Muscle of arm (tissue), 14 donors: Measurements from ENCODE around the gene CCNJ. TPM values are rescaled to one million over a fixed set of nuclear protein-coding genes. Genes with fewer than 3 reads are reported as not detected.
"Not testable (repeated sequence)": the region's sequence is repeated elsewhere in the genome, so short reads cannot be mapped to it uniquely, and the experiment has no call there.

Experiments
- DNase-seq: peaks from one replicate; pipeline ENCODE4 v3.0.0-alpha.2; 2013
- long read RNA-seq, 11 donors: transcript quantifications; one replicate each; lab custom pipeline, GENCODE V29; 2026
- polyA plus RNA-seq, 12 donors: library from polyadenylated mRNA; unstranded; fragments of 120-200 nt; gene quantifications; one replicate each; pipeline ENCODE4 v1.2.1, GENCODE V29; 2013; ENCODE audit not compliant: insufficient read length in 12 of 12

The CCNJ gene, protein sequence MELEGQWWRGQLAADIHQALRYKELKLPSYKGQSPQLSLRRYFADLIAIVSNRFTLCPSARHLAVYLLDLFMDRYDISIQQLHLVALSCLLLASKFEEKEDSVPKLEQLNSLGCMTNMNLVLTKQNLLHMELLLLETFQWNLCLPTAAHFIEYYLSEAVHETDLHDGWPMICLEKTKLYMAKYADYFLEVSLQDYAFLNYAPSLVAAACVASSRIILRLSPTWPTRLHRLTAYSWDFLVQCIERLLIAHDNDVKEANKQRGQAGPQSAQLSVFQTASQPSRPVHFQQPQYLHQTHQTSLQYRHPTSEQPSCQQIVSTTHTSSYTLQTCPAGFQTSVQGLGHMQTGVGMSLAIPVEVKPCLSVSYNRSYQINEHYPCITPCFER
- 10 to 100 TPM in 9 of 12 donors, 1 to 10 TPM in 2, not detected in 1; 8.2 to 12.7 (median 11.5) TPM for polyA plus RNA-seq
- long read RNA-seq, donor 1, partial matches to known transcripts, result 0 of 3 reads
- long read RNA-seq, donor 1, other reads (novel, unspliced or antisense), result 0 of 3 reads
- long read RNA-seq, donor 2, partial matches to known transcripts, result 0 of 3 reads
- long read RNA-seq, donor 2, other reads (novel, unspliced or antisense), result 0 of 3 reads
- long read RNA-seq, donor 3, partial matches to known transcripts, result 0 of 2 reads
- long read RNA-seq, donor 3, other reads (novel, unspliced or antisense), result 0 of 2 reads
- long read RNA-seq, donor 4, partial matches to known transcripts, result 0 of 3 reads
- long read RNA-seq, donor 4, other reads (novel, unspliced or antisense), result 0 of 3 reads
- long read RNA-seq, donor 5, result 0 reads
- long read RNA-seq, donor 6, partial matches to known transcripts, result 0 of 2 reads
- long read RNA-seq, donor 6, other reads (novel, unspliced or antisense), result 0 of 2 reads
- long read RNA-seq, donor 7, result 0 reads
- long read RNA-seq, donor 8, partial matches to known transcripts, result 0 of 1 reads
- long read RNA-seq, donor 8, other reads (novel, unspliced or antisense), result 0 of 1 reads
- long read RNA-seq, donor 9, partial matches to known transcripts, result 0 of 2 reads
- long read RNA-seq, donor 9, other reads (novel, unspliced or antisense), result 0 of 2 reads
- long read RNA-seq, donor 10, partial matches to known transcripts, result 0 of 1 reads
- long read RNA-seq, donor 10, other reads (novel, unspliced or antisense), result 0 of 1 reads
- long read RNA-seq, donor 11, partial matches to known transcripts, result 0 of 4 reads
- long read RNA-seq, donor 11, other reads (novel, unspliced or antisense), result 0 of 4 reads

DNA sequence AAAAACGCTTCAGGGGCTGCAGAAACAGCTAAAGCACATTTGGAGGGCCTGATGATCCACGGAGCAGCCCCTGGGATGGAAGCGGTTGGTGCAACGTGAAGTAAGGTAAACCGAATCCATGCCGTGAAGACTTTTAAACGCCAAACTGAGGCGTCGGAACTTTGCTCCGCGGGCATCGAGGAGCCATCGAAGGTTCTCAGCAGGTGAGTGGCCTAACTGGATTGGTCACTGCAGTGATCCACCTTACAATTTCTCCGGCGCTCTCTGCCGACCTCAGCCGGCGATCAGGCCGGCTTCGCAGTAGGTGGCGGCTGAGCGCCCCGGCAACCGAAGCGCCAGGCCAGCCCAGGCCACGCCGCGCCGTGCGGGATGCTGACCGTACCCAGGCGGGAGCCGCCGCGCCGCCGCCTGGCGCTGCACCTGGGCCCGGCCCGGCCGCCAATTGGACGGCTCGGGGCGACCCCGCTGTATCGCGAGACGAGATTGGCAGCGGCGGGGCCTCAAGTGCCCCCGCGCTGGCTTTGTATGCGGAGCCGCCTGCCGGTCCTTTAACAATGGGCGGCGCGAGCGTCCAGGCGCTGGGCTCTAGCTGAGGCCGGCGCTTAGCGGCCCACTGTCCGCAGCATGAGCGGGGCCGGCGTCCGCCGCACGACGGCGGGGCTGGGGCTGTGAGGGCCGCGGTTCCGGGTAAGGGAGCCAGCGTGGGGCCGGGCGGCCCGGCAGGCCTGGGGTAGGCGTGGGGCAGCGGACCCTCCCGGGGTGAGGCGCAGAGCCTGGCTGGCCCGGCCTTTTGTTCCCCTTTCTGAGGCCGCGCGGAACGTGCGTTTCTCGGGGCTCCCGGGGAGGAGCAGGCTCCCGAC, at the start of gene CCNJ:
TSS of gene CCNJ (plus strand) at position 551 of the 860 bp plus-strand sequence. CDS start 811 bp downstream, outside the sequence.
- DNase-seq, result peak; percentile 89

DNA sequence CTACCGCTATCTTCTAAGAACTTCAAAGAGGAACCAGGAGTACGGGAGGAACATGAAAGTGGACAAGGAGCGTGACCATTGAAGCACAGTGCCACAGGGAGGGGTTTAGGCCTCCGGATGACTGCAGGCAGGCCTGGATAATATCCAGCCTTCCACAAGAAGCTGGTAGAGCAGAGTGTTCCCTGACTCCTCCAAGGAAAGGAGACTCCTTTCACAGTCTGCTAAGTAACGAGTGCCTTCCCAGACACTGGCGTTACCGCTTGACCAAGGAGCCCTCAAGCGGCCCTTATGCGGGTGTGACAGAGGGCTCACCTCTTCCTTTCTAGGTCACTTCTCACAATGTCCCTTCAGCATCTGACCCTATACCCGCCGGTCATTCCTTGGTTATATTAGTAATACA, 49.0 kb upstream of the CCNJ start:
- DNase-seq, result not testable (repeated sequence)

DNA sequence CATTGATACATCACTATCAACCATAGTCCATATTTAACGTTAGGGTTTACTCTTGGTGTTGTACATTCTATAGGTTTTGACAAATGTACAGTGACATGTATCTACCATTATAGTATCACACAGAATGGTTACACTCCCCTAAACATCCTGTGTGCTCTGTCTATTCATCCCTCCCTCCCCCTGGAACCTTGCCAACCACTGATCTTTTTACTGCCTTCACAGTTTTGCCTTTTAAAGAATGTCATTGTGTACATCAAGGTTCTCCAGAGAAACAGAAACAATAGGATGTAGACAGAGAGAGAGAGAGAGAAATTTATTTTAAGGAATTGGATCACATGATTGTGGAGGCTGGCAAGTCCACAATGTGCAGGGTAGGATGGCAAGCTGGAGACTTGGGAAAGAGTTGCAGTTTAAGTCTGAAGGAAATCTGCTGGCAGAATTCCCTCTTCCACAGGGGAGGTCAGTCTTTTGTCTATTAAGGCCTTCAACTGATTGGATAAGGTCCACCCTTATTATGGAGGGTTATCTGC, 45.1 kb upstream of the CCNJ start:
- no peak for DNase-seq

DNA sequence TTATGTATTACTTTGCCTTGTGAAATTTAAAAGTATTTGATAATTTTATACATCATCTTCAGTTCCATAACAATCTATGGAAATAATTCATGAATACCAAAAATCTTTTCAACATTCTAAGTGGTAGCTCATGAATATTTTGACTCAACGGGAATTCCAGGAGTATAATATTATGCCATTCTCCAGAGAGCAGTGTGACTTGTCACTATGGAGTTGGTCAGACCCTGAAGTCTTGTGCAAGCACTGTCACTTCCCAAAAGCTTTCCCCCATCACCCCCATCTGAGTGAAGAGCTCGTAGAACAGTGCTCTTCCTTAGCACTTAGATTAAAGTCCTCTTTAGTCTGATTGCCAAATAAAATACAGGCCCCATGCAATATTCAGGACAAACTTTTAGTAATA, 29.4 kb upstream of the CCNJ start:
- no peak for DNase-seq

DNA sequence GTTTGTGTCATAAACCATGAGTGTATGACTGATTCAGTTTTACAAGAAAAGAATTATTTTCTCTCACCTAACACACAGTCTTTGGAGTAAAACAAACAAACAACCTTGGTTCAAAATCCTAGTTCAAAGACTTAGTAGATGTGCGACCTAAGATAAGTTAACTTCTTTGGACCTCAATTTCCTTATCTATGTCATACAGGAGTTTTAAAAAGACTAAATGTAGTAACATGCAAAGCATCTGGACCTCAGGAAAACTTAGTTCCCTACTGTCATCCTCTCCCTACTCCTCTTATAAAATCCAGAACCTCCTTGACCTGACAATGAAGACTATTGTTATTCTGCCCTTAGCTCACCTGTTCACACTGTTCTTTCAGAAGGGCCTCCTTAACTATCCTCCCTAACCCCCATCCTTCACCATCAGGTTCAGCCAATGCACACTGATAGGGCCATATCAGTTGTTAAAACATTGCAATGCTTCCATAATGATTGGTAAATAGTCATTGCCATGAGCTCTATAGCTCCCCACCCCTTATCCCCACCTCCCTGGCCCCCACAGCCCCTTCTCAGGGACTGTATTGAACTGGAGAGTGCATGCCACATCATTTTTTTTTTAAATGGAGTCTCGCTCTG, 28.8 kb upstream of the CCNJ start:
- DNase-seq, result no peak

DNA sequence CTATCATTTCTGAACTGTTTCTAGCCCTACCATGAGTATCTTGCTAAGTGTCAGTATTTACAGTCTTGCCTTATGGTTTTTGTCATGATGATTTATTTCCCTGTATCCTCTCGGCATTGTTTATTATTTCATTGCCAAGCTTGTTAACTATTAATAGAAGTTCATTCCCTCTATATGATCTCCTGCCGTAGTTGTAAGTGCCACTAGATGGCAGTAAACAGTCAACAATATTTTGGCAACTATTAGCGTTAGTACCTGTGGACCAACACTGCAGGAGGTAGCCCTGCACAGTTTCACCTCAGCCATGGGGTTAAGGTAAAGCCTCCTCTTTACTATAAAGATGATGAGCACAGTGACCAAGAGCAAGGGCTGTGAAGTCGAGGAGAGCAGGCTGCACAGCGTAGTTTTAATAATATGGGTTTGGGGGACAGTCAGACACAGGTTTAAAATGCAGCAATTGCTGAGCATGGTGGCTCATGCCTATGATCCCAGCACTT, 26.1 kb upstream of the CCNJ start:
- DNase-seq, result peak; percentile 52

DNA sequence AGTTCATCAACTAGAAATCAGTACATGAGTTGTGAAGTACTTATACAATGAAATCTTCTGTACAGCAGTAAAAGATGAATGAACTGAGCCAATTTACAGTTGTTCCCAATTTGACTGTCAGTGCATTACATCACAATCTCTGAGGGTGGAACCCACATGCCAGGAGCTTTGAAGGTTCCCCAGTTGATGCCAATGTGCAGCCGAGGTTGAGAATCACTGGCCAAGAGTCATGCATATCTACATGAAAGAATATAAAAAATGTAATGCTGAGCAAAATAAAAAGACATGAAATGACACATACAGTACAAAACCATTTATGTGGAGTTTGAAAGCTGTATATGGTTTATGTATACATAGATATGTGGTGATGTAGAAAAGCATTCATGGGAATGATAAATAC, 22.1 kb upstream of the CCNJ start:
- no peak for DNase-seq

DNA sequence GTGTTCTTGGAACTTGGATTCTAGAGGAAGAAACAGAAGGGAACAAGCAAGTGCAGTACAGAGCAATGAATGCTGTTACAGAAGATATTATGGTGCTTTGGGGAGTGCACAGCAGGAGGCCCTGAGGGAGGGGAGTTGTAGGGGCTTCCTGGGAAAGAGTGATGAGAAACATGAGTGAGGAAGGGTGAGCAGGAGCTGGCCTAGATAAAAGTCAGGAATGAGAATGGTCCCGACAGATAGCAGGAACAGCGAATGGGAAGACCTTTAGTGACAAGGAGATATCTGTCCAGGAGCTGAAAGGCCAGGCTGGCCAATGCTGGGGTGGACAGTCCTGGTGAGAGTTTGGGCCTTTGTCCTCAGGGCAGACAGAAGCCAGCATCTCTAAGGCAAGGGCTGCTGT, 20.6 kb upstream of the CCNJ start:
- DNase-seq, result no peak

DNA sequence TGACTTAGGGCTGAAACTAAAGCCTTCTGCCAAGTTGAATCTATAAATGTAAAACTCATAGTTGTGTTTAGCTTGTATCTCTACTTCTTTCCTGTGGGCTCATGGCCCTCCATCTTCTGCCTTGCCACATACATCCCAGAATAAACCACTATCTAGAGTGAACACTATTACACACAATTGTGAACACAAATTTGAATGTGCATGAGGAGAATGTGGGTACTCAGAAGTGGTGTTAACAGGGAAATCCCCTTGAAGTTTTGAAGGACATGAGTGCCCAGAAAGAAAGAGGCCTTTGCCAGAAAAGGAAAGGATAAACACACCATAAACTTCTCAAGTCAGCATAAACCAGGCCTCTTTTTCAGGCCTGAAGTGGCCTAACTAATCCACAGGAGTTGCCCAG, 20.2 kb upstream of the CCNJ start:
- DNase-seq, result no peak

DNA sequence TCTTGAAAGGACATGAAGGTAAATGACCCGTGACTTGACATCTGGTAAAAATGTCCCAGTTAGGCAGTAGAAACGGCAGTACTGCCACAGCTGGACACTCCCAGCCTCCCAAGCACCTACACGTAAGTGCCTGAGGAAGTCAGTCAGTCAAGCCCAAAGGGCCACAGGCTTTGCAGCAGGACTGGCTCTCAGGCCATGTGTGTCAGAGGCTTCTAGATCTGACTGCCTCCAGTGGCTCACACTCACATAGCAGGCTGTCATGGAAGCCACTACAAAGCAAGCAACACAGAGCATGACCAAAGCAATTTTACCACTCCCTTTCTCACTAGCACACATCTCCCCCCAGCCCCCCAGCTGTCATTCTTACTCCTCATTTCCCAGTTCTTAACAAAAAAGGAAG, 17.8 kb upstream of the CCNJ start:
- DNase-seq, result no peak

DNA sequence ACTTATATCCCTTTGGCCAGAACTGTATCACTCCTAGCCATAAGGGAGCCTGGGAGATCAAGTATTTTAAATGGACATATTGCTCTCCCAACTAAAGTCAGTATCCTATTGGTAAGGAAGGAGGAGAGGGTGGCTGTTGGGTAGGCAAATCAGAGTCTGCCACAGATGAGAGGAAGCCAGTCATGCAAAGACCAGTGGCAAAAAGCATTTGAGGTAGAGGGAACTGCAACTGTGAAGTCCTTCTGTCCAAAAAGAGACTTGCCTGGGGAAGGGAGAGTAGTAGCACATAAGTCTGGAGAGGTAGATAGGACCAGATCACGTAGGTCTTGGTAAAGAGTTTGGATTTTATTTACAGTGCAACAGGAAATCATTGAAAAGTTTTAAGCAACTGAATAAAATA, 8.8 kb upstream of the CCNJ start:
- DNase-seq, result no peak

DNA sequence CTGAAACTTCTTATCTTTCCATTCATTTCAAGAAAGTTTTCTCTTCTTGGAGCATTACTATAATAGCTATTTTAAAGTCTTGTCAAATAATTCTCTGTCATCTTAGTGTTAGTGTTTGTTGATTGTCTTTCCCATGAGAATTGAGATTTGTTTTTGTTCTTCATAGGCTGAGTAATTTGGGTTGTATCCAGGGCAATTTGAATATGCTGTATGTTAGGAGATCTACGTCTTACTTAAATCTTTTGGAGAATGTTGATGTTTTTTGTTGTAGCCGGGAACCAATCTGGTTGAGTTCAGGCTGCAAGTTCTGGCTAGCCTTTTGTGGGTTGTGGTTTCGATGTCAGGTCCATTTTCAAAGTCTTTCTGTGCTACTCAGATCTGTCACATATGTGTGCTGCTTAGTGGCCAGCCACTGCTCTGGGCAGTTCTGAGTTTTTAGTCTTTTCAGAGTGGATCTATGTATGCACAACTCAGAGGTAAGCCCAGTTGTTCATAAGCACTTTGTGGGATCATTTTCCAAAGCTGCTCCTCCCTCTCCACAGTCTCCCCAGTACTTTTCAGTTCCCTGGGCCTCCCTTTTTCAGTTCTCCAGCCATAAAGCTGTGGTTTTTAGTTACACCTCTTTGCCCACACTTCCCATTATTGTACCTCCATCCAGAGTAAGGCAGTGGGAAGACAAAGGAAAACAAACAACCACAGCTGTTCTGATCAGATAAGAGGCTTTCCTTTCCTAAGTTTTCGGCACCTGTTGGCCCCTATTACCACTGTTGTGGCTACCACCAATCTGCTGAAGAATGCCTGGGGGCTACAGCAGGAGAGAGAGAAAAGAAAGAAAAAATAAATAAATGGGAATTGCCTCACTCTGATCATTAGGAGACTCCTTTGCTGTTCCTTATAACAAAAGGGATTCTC, 4.7 kb upstream of the CCNJ start:
- no peak for DNase-seq

DNA sequence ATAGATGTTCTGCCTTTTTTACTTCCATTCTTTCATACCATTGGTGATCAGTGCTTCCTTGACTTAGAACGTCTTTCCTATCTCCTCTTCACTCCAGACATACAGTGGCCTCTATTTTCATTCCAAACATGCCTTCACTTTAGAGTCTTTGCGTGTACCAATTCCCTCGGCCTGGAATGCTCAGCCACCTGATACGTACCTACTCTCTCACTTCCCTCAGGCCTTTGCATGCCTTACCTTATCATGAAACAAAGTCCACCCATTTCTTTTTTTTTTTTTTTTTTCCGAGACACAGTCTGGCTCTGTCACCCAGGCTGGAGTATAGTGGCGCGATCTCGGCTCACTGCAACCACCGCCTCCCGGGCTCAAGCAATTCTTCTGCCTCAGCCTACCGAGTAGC, 2.2 kb upstream of the CCNJ start:
- DNase-seq, result no peak

DNA sequence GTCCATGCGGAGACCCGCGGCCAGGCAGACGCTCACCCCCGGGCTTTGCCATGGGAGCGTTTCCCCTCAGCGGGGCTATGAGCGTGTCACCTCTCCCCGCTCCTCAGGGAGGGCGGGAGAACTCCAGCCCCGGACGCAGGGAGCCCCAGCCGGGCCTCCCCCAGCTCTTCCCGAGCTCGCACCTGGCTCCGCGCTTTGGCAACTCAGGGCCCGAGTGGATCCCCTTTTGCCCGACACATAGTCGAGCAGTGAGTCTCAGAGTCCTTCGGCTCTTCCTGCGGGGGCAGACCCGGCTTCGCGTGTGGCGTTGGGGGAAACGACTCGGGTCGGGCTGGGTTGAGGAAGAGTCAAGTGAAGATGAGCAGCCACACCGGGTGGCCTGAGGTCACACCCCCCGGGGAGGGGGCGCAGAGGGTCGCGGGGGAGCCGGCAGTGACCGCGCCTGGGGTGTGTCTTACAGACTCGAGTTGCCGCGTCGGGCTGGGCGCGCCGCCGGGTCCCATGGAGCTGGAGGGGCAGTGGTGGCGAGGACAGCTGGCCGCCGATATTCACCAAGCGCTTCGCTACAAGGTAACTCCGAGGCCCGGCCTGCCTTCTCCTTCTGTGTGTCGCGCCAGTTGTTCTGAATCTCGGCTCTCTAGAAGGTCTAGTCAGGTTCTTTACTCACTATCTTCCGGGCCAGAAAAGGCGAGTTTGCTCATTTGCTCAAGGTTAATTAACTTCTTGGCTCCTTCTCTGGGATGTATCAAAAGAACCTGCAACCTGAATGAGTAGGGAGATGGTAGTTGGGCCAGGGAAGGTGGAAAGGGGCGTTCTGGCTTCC, 721 bp downstream of the CCNJ start:
- peak; percentile 56 for DNase-seq

DNA sequence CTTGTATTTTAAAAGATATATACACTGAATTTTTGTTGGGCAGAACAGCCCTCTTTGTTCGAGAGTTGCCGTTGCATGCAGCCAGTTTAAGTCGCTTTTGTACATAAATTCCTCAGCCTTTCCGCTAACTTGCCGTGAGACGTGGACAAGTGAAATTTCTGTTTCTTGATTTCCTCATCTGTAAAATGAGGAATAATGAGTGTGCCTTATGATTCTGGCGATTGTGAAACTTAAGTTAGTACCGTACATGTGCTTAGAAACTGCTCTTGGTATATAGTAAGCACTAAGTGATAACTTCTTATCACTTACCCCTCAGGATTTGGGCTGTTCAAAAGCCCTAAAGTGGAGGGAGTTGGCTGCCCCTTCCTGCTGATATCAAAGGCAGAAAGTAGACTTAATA, 1.4 kb downstream of the CCNJ start:
- DNase-seq, result no peak

DNA sequence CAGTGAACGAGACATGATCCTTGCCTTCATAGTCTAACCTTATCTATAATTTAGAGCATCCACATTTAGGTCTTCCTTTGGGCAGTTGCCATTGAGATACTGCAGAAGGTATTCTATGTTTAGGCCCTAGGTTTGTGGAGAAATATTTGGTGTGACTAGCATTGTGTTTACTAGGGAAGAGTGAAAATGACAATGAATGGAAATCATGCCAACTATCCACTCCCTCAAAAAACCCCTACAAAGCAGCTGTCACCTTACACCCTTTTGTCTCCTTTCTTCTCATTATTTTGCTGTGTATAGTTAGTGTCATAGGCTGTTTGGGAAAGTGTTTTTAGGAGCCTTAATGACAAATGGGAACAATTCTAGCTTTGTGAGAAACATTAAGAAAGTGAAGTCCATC, 3.2 kb downstream of the CCNJ start:
- DNase-seq, result no peak

DNA sequence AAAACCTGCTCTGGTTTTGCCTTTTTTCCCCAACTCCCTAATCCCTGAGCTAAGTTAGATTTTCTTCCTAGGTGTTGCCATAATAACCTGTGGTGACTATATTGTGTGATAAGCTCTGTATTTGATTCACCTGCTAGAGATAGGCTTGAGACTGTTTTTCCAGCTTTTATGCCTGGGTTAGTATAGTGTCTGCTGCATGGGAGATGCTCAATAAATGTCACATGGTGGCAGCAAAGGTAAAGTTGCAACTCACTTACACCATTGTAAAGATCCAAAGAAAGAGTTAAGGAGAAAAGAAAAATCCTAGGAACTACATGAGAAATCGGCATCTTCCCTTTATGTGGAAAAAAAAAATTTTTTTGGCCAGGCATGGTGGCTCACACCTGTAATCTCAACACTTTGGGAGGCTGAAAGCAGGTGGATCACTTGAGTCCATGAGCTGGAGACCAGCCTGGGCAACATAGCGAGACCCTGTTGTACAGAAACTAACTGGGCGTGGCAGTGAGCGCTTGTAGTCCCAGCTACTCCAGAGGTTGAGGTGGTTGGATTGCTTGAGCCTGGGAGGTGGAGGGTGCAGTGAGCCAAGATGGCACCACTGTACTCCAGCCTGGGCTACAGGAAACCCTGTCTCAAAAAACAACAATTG, 3.7 kb downstream of the CCNJ start:
- DNase-seq, result no peak

DNA sequence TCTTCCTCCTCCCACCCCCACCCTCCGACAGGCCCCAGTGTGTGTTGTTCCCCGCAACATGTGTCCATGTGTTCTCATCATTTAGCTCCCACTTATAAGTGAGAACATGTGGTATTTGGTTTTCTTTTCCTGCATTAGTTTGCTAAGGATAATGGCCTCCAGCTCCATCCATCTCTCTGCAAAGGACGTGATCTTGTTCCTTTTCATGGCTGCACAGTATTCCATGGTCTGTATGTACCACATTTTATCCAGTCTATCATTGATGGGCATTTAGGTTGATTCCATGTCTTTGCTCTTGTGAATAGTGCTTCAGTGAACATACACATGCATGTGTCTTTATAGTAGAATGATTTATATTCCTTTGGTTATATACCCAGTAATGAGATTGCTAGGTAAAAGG, 4.5 kb downstream of the CCNJ start:
- DNase-seq, result not testable (repeated sequence)
